HFFc6 (cell line): ENCODE measurements around the gene KRT3. TPM values are rescaled to one million over a fixed set of nuclear protein-coding genes. Genes with fewer than 3 reads are reported as not detected.

ENCODE experiments used
- DNase-seq: peaks from one replicate; pipeline ENCODE4 v3.0.0-alpha.2; 2018
- H3K27ac Mint-ChIP-seq: 2 replicates; pipeline ENCODE4 v1.8.0; 2020; ENCODE audit warnings: mild to moderate bottlenecking, mixed read lengths
- H3K27me3 Mint-ChIP-seq: 2 replicates; pipeline ENCODE4 v1.8.0; 2021; ENCODE audit warnings: mild to moderate bottlenecking, moderate library complexity, mixed read lengths; ENCODE audit not compliant: insufficient read depth
- H3K36me3 Mint-ChIP-seq: 2 replicates; pipeline ENCODE4 v1.8.0; 2021; ENCODE audit warnings: low read depth, mixed read lengths
- H3K4me1 Mint-ChIP-seq: 2 replicates; pipeline ENCODE4 v1.8.0; 2020; ENCODE audit warnings: low read depth, mixed read lengths
- H3K4me3 Mint-ChIP-seq: 2 replicates; pipeline ENCODE4 v1.8.0; 2020; ENCODE audit warnings: mild to moderate bottlenecking, moderate library complexity, mixed read lengths
- H3K9me3 Mint-ChIP-seq: 2 replicates; pipeline ENCODE4 v1.8.0; 2020; ENCODE audit warnings: mild to moderate bottlenecking, mixed read lengths
- total RNA-seq, 6 experiments: library from RNA; stranded (reverse); fragmentation: NEBNext Ultra II Directional; extraction: Animal tissue kit (Norgen Biotek cat#: 25700); gene quantifications; 2 replicates in 1 of 6; 3 replicates in 5 of 6; pipeline ENCODE4 v1.2.3, GENCODE V29; 2021
- TF ChIP-seq, protein P1 (sequence below): fragments of 200-600 bp; sonication (generic); IDR thresholded peaks from 2 replicates; pipeline ENCODE4 v1.5.0; 2021; ENCODE audit warnings: antibody characterized with exemption, mild to moderate bottlenecking

KRT3 gene
- total RNA-seq, 6 experiments from 2014 or later, result not detected

GRCh38 chr12:52828591-52829021 is 32.7 kb upstream of the KRT3 start:
- H3K27me3 Mint-ChIP-seq, result peaks cover 5% of the 10 kb centered on the region
- DNase-seq, result no peak
- no peak overlapping the region for H3K27ac Mint-ChIP-seq

GRCh38 chr12:52828156-52828555 is 32.2 kb upstream of the KRT3 start:
- Mint-ChIP-seq H3K27me3 (peaks cover 5% of the 10 kb centered on the region), H3K4me1 (peaks cover 25% of the 10 kb centered on the region), H3K4me3 (no peak overlapping the region), H3K9me3 (no peaks in the 10 kb centered on the region), H3K36me3 (no peaks in the 10 kb centered on the region), H3K27ac (no peak overlapping the region)
- no peak for DNase-seq
- TF ChIP-seq, protein P1, sequence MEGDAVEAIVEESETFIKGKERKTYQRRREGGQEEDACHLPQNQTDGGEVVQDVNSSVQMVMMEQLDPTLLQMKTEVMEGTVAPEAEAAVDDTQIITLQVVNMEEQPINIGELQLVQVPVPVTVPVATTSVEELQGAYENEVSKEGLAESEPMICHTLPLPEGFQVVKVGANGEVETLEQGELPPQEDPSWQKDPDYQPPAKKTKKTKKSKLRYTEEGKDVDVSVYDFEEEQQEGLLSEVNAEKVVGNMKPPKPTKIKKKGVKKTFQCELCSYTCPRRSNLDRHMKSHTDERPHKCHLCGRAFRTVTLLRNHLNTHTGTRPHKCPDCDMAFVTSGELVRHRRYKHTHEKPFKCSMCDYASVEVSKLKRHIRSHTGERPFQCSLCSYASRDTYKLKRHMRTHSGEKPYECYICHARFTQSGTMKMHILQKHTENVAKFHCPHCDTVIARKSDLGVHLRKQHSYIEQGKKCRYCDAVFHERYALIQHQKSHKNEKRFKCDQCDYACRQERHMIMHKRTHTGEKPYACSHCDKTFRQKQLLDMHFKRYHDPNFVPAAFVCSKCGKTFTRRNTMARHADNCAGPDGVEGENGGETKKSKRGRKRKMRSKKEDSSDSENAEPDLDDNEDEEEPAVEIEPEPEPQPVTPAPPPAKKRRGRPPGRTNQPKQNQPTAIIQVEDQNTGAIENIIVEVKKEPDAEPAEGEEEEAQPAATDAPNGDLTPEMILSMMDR, result no peak

More at GRCh38 chr12:52828591-52829021, 32.7 kb upstream of the KRT3 start:
- Mint-ChIP-seq H3K9me3 (no peaks in the 10 kb centered on the region), H3K4me3 (no peak overlapping the region), H3K36me3 (no peaks in the 10 kb centered on the region), H3K4me1 (peaks cover 25% of the 10 kb centered on the region)
- TF ChIP-seq, protein P1, result no peak

- Mint-ChIP-seq H3K27ac (no peak overlapping the region), H3K9me3 (no peaks in the 10 kb centered on the region), H3K4me1 (peaks cover 30% of the 10 kb centered on the region), H3K4me3 (no peak overlapping the region), H3K27me3 (peaks cover 5% of the 10 kb centered on the region), H3K36me3 (no peaks in the 10 kb centered on the region)
- TF ChIP-seq, protein P1, result no peak
- DNase-seq, result no peak
Observed at GRCh38 chr12:52827499-52828090, 31.7 kb upstream of the KRT3 start.

- H3K4me3 Mint-ChIP-seq, result no peak overlapping the region
- H3K36me3 Mint-ChIP-seq, result no peaks in the 10 kb centered on the region
- TF ChIP-seq, protein P1, result no peak
- DNase-seq, result peak; percentile 23
- peak overlapping the region; percentile 57; the same call in 1 of the 2 replicates for H3K27ac Mint-ChIP-seq
- H3K4me1 Mint-ChIP-seq, result peaks cover 38% of the 10 kb centered on the region
- H3K27me3 Mint-ChIP-seq, result peaks cover 5% of the 10 kb centered on the region
- no peaks in the 10 kb centered on the region for H3K9me3 Mint-ChIP-seq
Observed at GRCh38 chr12:52826611-52827498, 30.9 kb upstream of the KRT3 start.

GRCh38 chr12:52825961-52826360 is 30.0 kb upstream of the KRT3 start:
- peaks cover 5% of the 10 kb centered on the region for H3K27me3 Mint-ChIP-seq
- no peaks in the 10 kb centered on the region for H3K36me3 Mint-ChIP-seq
- H3K27ac Mint-ChIP-seq, result no peak overlapping the region; the same call in 1 of the 2 replicates
- no peak for DNase-seq
- H3K4me1 Mint-ChIP-seq, result peaks cover 40% of the 10 kb centered on the region
- H3K9me3 Mint-ChIP-seq, result no peaks in the 10 kb centered on the region
- TF ChIP-seq, protein P1, result no peak
- no peak overlapping the region for H3K4me3 Mint-ChIP-seq
